ENCODE measurements around the gene ZGRF1.

- TF ChIP-seq CTCF (IDR thresholded peaks at IDR 0.05 in 2 of 3, conservative IDR thresholded peaks at IDR 0.05 in 1 of 3; ENCODE audit: borderline replicate concordance in 1 of 3, insufficient read depth in 1 of 3, low read depth in 2 of 3, low read length in 2 of 3) (no peak), EZH2phosphoT487 (IDR thresholded peaks at IDR 0.05; ENCODE audit: borderline replicate concordance) (no peak), POLR2AphosphoS5 (IDR thresholded peaks at IDR 0.05; ENCODE audit: low read depth, low read length) (no peak)
Measured at GRCh38 chr4:112650332-112650731, 13.6 kb upstream of the ZGRF1 start.

Data from HCT116 (cell line).